ENCODE data around the gene RPS10. TPM values are rescaled to one million over a fixed set of nuclear protein-coding genes. Genes with fewer than 3 reads are reported as not detected.
"Not testable (repeated sequence)": the region's sequence is repeated elsewhere in the genome, so short reads cannot be mapped to it uniquely, and the experiment has no call there.

The RPS10 gene
- total RNA-seq, 1 donor from 2014 or later: 1,275 TPM

GRCh38 chr6:34451192-34451591 is 25.3 kb upstream of the RPS10 start:
- intact Hi-C loops (cut with micrococcal nuclease): no loop called here

DNA sequence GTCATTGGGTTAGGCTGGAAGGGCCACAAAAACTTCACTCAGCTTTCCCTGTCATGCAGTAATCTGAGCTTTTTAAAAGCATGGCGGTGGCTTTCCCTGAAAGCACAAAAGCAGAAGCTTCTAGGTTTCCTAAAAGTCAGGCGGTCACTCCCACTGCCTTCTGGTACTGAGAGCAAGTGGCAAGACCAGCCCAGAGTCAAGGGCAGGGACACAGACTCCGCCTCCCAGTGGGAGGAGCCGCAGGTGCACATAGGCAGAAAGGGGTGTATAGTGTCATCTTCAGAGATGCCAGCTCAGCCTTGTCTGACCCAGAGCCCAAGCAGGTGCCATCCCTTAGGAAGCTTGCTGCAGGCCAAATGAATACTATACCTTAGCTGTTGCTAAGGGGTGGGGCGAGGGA is 22.0 kb upstream of the RPS10 start:
- intact Hi-C loops (cut with micrococcal nuclease): no loop called here

GRCh38 chr6:34447386-34447785 is 21.5 kb upstream of the RPS10 start:
- intact Hi-C loops (cut with micrococcal nuclease): no loop called here

GRCh38 chr6:34445313-34445860 is 19.5 kb upstream of the RPS10 start:
- intact Hi-C loops (cut with micrococcal nuclease): no loop called here

DNA sequence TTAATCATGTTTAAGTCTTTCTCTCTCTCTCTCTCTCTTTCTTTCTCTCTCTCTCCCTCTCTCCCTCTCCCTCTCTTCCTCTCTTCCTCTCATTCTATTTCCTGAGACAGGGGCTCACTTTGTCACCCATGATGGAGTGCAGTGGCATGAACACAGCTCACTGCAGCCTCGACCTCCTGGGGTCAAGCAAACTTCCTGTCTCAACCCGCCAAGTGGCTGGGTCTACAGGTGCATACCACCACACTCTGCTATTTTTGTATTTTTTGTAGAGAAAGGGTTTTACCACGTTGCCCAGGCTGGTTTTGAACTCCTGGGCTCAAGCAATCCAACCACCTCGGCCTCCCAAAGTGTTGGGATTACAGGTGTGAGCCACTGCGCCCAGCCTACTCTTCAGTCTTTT is 15.7 kb upstream of the RPS10 start:
- intact Hi-C loops (cut with micrococcal nuclease): no loop called here

DNA sequence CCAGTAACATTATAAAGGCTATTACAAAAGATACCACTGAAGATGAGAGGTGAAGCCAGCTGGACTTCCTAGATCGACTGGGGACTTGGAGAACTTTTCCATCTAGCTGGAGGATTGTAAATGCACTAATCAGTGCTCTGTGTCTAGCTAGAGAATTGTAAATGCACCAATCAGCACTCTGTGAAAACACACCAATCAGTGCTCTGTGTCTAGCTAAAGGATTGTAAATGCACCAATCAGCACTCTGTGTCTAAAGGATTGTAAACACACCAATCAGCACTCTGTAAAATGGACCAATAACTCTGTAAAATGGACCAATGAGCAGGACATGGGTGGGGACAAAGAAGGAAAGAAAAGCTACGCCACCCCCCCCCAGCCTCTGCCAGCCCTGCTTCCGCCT is 13.6 kb upstream of the RPS10 start:
- intact Hi-C loops (cut with micrococcal nuclease): no loop called here

DNA sequence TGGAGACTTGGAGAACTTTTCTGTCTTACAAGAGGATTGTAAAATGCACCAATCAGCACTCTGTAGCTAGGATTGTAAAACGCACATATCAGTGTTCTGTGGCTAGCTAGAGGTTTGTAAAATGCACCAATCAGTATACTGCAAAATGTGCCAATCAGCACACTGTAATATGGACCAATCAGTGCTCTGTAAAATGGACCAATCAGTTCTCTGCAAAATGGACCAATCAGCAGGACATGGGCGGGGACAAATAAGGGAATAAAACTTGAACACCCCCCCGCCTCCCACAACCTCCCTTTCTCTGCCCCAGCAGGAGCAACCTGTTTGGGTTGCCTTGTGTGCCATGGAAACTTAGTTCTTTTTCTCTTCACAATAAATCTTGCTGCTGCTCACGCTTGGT is 12.8 kb upstream of the RPS10 start:
- intact Hi-C loops (cut with micrococcal nuclease): no loop called here

DNA sequence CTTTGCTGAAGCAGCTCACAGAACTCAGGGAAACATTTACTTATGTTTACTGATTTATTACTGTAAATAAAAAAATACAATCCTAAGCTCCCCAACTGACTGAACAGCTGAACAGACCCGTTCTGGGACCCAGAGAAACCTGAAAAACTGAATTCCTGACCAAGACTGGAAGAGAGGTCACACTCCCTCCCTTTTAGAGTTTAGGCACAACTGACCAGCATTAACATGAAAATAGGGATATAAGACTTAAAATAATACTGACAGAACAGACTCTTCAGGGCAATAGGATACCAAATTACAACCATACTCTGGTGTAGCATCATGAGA is 11.7 kb upstream of the RPS10 start:
- intact Hi-C loops (cut with micrococcal nuclease): no loop called here

GRCh38 chr6:34436803-34437643 is 11.2 kb upstream of the RPS10 start:
- intact Hi-C loops (cut with micrococcal nuclease): no loop called here

GRCh38 chr6:34435916-34436315 is 10.0 kb upstream of the RPS10 start:
- intact Hi-C loops (cut with micrococcal nuclease): no loop called here

DNA sequence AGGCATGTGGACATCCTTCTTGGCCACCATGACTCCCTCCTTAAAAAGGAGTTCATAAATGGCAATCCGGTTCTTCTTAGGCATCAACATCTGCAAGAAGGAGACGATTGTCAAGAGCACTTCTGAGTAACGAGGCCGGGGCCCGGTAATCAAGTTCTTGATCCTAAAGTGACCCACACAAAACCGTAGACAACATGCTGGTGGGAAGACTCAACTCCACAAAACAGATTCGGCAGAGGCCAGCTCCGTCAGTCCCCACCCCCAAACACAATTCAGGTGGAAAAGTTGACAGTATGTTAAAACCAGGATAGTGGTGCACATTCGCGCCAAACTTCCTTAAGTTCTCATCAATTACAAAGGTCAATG is 754 bp downstream of the RPS10 start:
- intact Hi-C loops (cut with micrococcal nuclease): loop anchor here (1.0 kb wide), 1 partner anchor 33 kb away; the partner anchor contains the start of gene NUDT3

DNA sequence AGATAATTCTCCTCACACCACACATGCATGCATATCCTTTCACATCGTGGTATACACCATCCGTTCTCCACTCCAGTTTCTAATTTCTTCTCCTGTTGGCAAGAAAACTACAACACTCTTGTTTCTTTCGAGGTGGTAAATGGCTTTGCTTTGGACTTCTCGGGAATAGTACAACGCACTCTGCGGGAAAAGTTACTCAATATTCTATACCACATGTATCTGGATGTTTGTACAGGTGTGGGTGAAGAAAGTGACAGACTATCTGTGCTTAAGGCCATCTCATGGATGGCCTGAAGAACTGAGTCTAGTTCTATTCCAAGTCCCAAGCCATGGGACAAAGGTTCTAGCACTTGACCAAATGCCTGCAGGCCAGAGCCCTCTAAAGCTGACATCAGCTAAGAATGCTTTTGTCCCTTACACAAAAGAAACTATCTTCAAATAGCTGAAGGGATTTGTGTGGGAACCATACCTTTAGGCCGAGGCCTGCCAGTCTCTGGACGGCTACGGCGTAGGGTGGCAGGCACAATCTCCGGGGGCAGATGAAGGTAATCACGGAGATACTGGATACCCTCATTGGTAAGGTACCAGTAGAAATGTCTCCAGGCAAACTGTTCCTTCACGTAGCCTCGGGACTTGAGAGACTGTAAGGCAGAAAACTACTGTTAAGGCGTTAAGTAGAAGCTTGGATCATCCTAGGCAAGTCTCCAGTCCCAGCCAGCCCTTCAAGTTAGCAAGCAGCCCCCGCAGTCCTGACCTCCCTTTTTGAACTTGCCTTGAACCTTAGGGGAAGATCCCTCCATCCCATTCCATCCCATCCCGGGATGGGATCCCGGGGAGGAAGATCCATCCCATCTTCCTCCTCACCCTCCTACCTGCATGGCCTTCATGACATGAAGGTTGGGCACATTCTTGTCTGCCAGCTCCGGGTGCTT is 1.4 kb downstream of the RPS10 start:
- intact Hi-C loops (cut with micrococcal nuclease): loop anchor here (1.0 kb wide), 1 partner anchor 32 kb away; the partner anchor contains the start of gene NUDT3

DNA sequence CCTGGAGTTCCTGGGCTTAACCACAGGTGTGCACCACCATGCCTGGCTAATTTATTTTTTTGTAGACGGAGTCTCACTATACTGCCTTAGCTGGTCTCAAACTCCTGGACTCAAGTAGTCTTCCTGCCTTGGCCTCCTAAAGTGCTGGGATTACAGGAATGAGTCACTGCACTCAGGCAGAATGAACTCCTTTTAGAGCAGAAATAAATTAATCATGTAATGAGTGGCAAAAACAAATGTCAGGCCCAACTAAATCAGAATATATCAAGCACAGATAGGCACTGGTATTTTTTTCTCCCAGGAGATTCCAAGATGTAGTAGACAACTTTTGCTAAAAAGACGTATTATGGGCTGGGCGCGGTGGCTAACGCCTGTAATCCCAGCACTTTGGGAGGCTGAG is 2.6 kb downstream of the RPS10 start:
- intact Hi-C loops (cut with micrococcal nuclease): no loop called here

DNA sequence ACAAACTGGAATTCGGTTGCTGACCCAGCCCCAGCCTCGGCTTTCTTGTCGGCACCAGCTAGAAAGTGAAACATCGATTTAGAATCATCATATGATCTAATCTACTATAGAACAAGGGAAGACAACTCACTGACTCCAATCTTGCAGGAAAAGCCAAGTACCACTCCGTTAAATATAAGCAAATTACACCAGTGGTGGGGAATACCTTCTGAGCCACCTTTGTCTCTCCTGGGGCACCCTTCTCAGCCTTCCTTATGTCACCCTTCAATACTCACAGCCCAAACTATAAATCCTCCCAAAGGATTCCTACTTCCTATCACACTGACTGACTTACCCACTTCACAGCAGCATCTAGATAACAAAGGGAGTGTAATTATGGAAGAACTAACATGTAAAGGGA is 7.5 kb downstream of the RPS10 start:
- intact Hi-C loops (cut with micrococcal nuclease): no loop called here

- intact Hi-C loops (cut with micrococcal nuclease): no loop called here
Measured at GRCh38 chr6:34416877-34417371, 8.9 kb downstream of the RPS10 start.

DNA sequence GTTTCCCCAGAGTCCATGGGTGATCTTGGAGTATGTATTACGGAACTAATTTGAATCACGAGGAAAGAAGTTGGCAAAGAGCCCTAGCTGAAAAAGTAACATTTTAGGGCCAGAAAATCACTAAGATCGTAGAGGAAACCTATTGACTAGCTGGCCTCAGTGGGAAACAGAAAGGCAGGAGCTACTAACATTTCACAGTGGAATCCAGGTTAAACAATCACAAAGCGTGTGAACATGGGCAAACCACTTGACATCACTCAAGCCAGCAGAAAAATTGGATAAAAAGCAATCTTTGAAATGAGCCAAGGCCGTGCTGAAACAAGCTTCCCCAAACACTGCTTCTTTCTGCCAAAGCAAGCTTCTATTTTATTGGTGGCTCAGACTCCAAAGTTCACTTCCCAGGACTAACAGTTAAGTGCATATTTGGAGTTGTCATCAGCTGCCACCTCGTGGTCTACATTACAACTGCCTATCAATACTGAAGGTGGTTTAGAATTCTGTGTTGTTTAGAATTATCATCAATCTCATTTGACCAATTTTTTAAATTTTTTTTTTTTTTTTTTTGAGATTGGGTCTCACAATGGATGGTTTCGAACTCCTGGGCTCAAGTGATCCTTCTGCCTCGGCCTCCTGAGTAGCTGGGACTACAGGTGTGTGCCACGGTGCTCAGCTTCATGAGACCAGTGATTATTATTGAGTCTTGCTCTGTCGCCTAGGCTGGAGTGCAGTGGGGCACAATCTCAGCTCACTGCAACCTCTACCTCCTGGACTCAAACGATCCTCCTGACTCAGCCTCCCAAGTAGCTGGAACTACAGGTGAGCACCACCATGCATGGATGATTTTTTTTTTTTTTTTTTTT is 10.6 kb downstream of the RPS10 start:
- intact Hi-C loops (cut with micrococcal nuclease): loop anchor here (1.0 kb wide), 3 partner anchors 166 to 252 kb away; partner anchors contain the start of gene SMIM29

- intact Hi-C loops (cut with micrococcal nuclease): no loop called here
Measured at GRCh38 chr6:34412643-34413214, 13.1 kb downstream of the RPS10 start.

DNA sequence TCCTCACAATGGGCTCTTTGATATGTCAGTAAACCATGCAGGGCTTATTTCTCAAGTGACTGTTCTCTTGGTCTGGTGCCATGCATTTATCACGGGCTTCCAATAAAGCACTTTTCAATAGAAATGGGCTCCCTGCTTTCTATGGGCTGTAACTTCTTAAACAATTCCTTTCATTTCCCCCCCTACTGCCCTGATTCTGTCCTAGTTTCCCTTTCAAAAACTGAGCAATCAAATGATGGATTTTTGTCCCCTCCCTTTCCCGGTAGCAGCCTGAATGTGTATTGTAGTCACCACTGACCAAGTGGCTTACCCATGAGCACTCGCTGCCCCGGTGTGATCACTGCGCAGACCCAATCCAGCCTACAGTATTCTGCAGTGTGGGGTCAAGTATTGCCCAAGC is 13.9 kb downstream of the RPS10 start:
- intact Hi-C loops (cut with micrococcal nuclease): no loop called here

DNA sequence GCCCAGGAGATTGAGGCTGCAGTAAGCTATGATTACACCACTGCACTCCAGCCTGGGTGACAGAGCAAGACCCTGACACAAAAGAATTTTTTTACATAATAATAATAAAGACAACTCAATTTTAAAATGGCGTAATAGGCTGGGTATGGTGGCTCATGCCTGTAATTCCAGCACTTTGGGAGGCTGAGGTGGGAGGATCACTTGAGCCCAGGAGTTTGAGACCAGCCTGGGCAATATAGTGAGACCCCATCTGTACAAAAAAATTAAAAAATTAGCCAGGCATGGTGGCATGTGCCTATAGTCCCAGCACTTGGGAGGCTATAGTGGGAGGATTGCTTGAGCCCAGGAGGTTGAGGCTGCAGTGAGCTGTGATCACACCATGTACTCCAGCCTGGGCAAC is 18.0 kb downstream of the RPS10 start:
- intact Hi-C loops (cut with micrococcal nuclease): not testable (repeated sequence)

GRCh38 chr6:34396518-34396917 is 29.4 kb downstream of the RPS10 start:
- intact Hi-C loops (cut with micrococcal nuclease): no loop called here

DNA sequence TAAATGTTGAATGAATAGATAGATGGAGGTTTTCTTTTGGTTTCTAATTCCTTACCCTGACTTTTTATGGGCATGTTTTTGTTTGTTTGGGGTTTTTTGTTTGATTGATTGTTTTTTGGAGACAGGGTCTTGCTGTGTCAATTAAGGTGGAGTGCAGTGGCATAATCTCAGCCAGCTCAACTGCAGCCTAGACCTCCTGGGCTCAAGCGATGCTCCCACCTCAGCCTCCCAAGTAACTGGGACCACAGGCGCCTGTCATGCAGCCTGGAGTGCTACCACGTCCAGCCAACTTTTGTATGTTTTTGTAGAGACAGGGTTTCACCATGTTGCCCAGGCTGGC is 31.9 kb downstream of the RPS10 start:
- intact Hi-C loops (cut with micrococcal nuclease): loop anchor here (2.0 to 5.0 kb wide), 2 partner anchors 263 to 398 kb away; partner anchors contain the start of gene BLTP3A

All from T-helper 1 cell treated with Interleukin-12 subunit alpha and Interleukin-12 subunit beta and Interleukin-4 antibody, amounts not matched to agents 30 ng/mL and 1 ng/mL, for 36 hours (primary cell).